H54 (cell line): ENCODE data around the gene DGCR2.

Source experiments
- DNase-seq: peaks from one replicate; pipeline ENCODE4 v3.0.0; 2011; ENCODE audit warnings: low spot score, mixed read lengths; ENCODE audit not compliant: insufficient read length
- FAIRE-seq: peaks from 3 replicates; lab custom pipeline; 2011; peaks lifted over from hg19 to GRCh38; lab: Jason Lieb, UNC
- POLR2A ChIP-seq: IDR thresholded peaks from 2 replicates; pipeline ENCODE4 v1.6.1; 2011; ENCODE audit warnings: low read depth, mild to moderate bottlenecking, low read length

The DGCR2 gene

GRCh38 chr22:19151329-19152191, 29.3 kb upstream of the DGCR2 start:
- FAIRE-seq (no peak), DNase-seq (no peak)
- TF ChIP-seq POLR2A = no peak

GRCh38 chr22:19150482-19151328, 28.5 kb upstream of the DGCR2 start:
- DNase-seq (no peak), FAIRE-seq (no peak)
- TF ChIP-seq POLR2A = no peak

GRCh38 chr22:19149991-19150390, 27.8 kb upstream of the DGCR2 start, which contains the start of gene GSC2:
GSC2 (minus strand) TSS chr22:19150292; CDS start chr22:19150283, 9 bp downstream.
- FAIRE-seq (no peak), DNase-seq (no peak)
- TF ChIP-seq POLR2A = no peak

GRCh38 chr22:19149047-19149883, 27.1 kb upstream of the DGCR2 start:
- no peak for FAIRE-seq
- TF ChIP-seq POLR2A = no peak
- no peak for DNase-seq

GRCh38 chr22:19148417-19149046, 26.3 kb upstream of the DGCR2 start:
- FAIRE-seq = no peak
- no peak for TF ChIP-seq POLR2A
- no peak for DNase-seq

GRCh38 chr22:19147195-19147780, 25.1 kb upstream of the DGCR2 start:
- FAIRE-seq (no peak), DNase-seq (no peak)
- no peak for TF ChIP-seq POLR2A

GRCh38 chr22:19146215-19146968, 24.2 kb upstream of the DGCR2 start:
- TF ChIP-seq POLR2A = no peak
- no peak for FAIRE-seq
- DNase-seq = no peak

GRCh38 chr22:19143967-19144400, 21.8 kb upstream of the DGCR2 start:
- no peak for TF ChIP-seq POLR2A
- FAIRE-seq (no peak), DNase-seq (peak; percentile 32)

GRCh38 chr22:19143212-19143611, 21.0 kb upstream of the DGCR2 start:
- DNase-seq = no peak
- TF ChIP-seq POLR2A = no peak
- FAIRE-seq = no peak

GRCh38 chr22:19142394-19142793, 20.2 kb upstream of the DGCR2 start:
- no peak for TF ChIP-seq POLR2A
- no peak for DNase-seq
- no peak for FAIRE-seq

GRCh38 chr22:19139974-19140373, 17.8 kb upstream of the DGCR2 start:
- no peak for FAIRE-seq
- no peak for DNase-seq
- no peak for TF ChIP-seq POLR2A

- FAIRE-seq = no peak
- TF ChIP-seq POLR2A = no peak
Measured at GRCh38 chr22:19139001-19139356, 16.8 kb upstream of the DGCR2 start.

More at GRCh38 chr22:19139001-19139356, 16.8 kb upstream of the DGCR2 start:
- no peak for DNase-seq
